GM12892 (cell line): Measurements from ENCODE around the gene MYOZ1.
"Not testable (repeated sequence)": the region's sequence is repeated elsewhere in the genome, so short reads cannot be mapped to it uniquely, and the experiment has no call there.

Experiments used
- POLR2A ChIP-seq: IDR thresholded peaks from 2 replicates; pipeline ENCODE4 v1.6.1; 2011; ENCODE audit warnings: low read depth, low read length, control low read depth
- POLR2AphosphoS5 ChIP-seq: IDR thresholded peaks from 2 replicates; pipeline ENCODE4 v1.6.1; 2011; ENCODE audit warnings: low read depth, low read length, control low read depth
- TAF1 ChIP-seq: IDR thresholded peaks from 2 replicates; pipeline ENCODE4 v1.6.1; 2011; ENCODE audit warnings: low read depth, mild to moderate bottlenecking, control low read depth, low read length, borderline replicate concordance

GRCh38 chr10:73620974-73621373, 20.3 kb downstream of the MYOZ1 start:
- TF ChIP-seq POLR2AphosphoS5, POLR2A, TAF1: not testable (repeated sequence)
